HG03354 (cell line): ENCODE results near the gene KCNJ10.

ENCODE experiments used
- ATAC-seq: cut with Tn5 transposase; IDR thresholded peaks from one replicate; pipeline ENCODE4 v1.9.1; 2021; ENCODE audit warnings: mild to moderate bottlenecking; ENCODE audit not compliant: unreplicated experiment, poor library complexity, severe bottlenecking

Gene KCNJ10

GRCh38 chr1:160101037-160101716, 31.2 kb upstream of the KCNJ10 start:
- ATAC-seq = no peak

- ATAC-seq = no peak
These were observed 29.9 kb upstream of the KCNJ10 start for GRCh38 chr1:160099716-160100375.

DNA sequence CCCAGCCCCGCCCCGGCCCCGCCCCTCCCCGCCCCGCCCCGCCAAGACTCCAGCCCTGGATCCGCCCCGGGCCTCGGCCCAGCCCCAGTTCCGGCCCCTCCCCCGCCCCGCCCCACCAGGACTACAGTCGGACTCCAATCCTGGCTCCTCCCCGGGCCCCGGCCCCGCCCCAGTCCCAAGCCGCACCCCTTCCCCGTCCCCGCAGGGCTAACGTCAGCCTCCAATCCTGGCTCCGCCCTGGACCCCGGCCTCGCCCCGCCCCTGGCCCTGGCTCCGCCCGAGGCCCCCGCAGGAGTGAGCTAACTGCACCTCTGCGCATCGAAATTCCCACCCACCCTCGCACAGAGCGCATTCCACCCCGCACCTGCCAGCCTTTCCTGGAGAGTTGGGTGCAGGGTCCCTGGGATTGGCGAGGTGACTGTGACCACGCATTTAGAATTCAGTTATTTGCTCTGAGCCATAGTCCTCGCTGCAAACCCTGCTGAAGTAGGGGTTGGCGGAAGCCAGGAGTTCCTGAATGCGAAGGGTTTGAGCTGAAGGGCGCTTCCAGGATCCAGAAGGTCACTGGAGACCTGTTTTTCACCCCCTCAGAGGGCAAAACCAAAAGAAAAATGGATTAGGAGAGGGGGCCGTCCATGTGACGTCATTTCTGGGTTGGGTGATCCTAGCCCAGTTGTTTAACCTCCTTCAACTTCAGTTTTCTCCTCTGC, 29.0 kb upstream of the KCNJ10 start:
- ATAC-seq = peak; percentile 87

DNA sequence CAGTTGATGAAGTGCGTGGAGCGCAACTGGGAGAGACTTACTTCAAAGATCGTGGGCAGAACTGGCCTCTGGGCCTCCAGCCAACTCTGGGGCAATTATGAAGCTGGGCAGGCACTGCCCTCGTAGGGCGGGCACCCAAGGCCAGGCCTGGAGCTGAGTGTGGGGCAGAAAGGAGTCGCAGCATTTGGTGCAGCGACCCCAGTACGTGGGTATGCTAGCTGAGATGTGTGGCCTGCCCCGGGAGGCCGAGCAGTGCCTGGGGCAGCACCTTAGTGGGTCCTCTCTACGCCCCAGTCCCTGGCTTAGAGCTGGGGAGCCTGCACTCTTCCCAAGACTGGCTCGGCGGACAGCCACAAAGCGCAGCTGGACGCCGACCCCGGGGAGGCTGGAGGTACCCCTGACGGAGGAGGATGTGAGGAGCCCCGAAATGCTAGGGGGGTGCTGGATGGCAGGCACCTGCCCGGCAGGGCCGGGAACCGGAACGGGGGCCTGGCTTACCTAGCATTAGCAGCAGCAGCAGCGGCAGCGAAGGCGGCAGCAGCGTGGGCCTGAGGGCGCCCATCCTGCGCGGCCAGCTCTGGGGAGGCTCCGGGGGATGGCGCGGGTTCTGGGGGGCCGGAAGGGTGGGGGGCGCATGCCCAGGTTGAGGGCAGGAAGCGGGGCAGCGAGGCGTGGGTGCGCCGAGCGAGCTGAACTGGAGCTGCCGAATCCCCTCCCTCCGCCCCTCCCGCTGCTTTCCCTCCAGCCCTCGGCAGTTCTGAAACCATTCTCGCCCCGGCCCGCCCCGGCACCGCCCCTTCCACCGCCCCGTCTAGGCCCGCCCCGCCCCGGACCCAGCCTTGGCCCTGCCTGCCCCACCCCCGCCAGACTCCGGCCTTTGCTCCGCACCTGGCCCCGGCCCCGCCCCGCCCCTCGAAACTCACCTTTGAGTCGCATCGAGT, 28.2 kb upstream of the KCNJ10 start, which contains the start of gene IGSF8:
Gene IGSF8, minus strand, starts transcription at position 709 of the 941 bp plus-strand sequence. Its CDS starts 147 bp downstream, at position 562.
- peak; percentile 54 for ATAC-seq

GRCh38 chr1:160097151-160097910, 27.4 kb upstream of the KCNJ10 start:
- ATAC-seq = no peak

- ATAC-seq = no peak
These were observed 26.5 kb upstream of the KCNJ10 start for GRCh38 chr1:160096274-160097116.

GRCh38 chr1:160095382-160096105, 25.6 kb upstream of the KCNJ10 start:
- no peak for ATAC-seq

GRCh38 chr1:160094806-160095205, 24.8 kb upstream of the KCNJ10 start:
- ATAC-seq = no peak

GRCh38 chr1:160094291-160094625, 24.3 kb upstream of the KCNJ10 start:
- ATAC-seq = no peak

- no peak for ATAC-seq
These were observed 23.8 kb upstream of the KCNJ10 start for GRCh38 chr1:160093624-160094290.

- no peak for ATAC-seq
These were observed 23.1 kb upstream of the KCNJ10 start for GRCh38 chr1:160093069-160093395.

DNA sequence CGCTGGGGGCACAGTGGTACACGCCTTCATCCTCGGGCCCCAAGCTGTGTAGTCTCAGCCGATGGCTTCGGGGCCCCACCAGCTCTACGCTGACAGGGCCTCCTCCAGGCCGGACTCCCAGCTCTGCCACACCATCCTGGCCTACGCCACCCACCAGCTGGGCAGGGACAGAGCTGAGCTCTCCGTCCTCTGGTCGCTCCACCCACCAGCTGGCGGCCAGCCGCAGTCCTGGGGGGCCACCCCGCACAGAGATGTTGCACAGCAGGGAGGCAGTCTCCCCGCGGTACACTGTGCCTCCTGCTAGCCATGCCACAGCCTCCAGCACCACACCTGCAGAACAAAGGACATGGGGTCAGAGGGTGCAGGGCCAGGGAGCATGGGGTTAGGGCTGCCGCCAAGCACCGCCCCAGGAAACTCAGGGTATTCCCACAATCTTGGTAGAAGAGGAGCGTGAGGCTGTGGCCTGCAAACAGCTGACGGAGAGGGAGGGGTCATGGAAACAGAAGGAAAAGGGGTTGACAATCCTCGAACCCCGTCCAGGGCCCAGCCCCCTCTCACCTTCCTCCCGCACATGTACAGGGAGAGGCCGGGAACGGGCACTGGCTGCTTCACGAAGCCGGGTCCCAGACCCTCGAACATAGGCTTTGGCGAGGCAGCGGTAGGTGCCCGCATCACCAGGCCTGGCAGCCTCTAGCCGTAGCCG, 22.6 kb upstream of the KCNJ10 start:
- ATAC-seq = no peak

- ATAC-seq = no peak
These were observed 21.8 kb upstream of the KCNJ10 start for GRCh38 chr1:160091666-160092223.

GRCh38 chr1:160090760-160091159, 20.8 kb upstream of the KCNJ10 start:
- ATAC-seq = no peak

DNA sequence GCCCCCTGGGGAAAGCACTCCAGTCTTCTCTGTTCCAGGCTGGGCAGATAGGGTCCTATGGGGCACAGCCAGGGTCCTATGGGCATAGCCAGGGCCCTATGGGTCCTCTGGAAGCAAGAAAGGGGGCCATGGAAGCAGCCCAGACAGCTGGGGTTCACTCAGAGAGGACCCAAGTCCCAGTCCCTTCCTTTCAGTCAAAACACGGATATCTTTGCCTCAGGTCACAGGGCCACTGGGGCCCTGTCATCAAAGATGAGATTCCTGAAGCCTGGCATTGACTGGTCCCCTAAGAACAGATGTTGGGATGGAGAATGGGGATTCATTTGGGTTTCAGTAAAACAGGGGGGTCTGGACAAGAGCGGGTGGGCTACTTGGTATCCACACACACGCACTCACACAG, 19.9 kb upstream of the KCNJ10 start:
- ATAC-seq = no peak

GRCh38 chr1:160087118-160087662, 17.2 kb upstream of the KCNJ10 start:
- no peak for ATAC-seq
